HepG2 (cell line): Measurements from ENCODE around the gene WDR35.
"Not testable (repeated sequence)": the region's sequence is repeated elsewhere in the genome, so short reads cannot be mapped to it uniquely, and the experiment has no call there.

Experiments
- CBX5 ChIP-seq: sonication (generic); formaldehyde crosslinking; IDR thresholded peaks from 2 replicates; pipeline ENCODE4 v1.4.0; 2020; ENCODE audit warnings: missing genetic modification reagents, borderline replicate concordance
- CTCF ChIP-seq: sonication (generic); formaldehyde crosslinking; IDR thresholded peaks from 2 replicates; pipeline ENCODE4 v1.5.0; 2020; ENCODE audit warnings: mild to moderate bottlenecking, missing genetic modification reagents, moderate library complexity
- GMEB1 ChIP-seq: sonication (generic); formaldehyde crosslinking; IDR thresholded peaks from 2 replicates; pipeline ENCODE4 v1.5.1; 2020; ENCODE audit warnings: missing genetic modification reagents, mild to moderate bottlenecking, borderline replicate concordance
- NR3C1 ChIP-seq: sonication (generic); formaldehyde crosslinking; IDR thresholded peaks from 2 replicates; pipeline ENCODE4 v1.4.0; 2020; ENCODE audit warnings: missing genetic modification reagents
- RCOR2 ChIP-seq: IDR thresholded peaks from 2 replicates; pipeline ENCODE4 v1.6.1; 2016; ENCODE audit warnings: missing biosample characterization, missing genetic modification reagents
- ZIK1 ChIP-seq: sonication (generic); formaldehyde crosslinking; IDR thresholded peaks from 2 replicates; pipeline ENCODE4 v1.5.0; 2020; ENCODE audit warnings: mild to moderate bottlenecking, low read depth, missing genetic modification reagents, borderline replicate concordance

GRCh38 chr2:19891971-19892370 is 97.9 kb downstream of the WDR35 start:
- not testable (repeated sequence) for TF ChIP-seq RCOR2 (CRISPR knock-in tag); GMEB1 (CRISPR knock-in tag); CTCF; NR3C1 (CRISPR knock-in tag); CBX5 (CRISPR knock-in tag); ZIK1 (CRISPR knock-in tag)
